Activated CD8-positive, alpha-beta memory T cell treated with anti-CD3 and anti-CD28 coated beads, Interleukin-2, amount 50 U/mL, for 4 hours (primary cell): ENCODE results near the gene GNAQ.

Experiments used
- DNase-seq: peaks from one replicate; pipeline ENCODE4 v3.0.0-alpha.2; 2020

GNAQ gene

GRCh38 chr9:78031444-78031892 is at the start of gene GNAQ:
TSS of gene GNAQ (minus strand) at chr9:78031811. CDS start at chr9:78031235, 576 bp downstream.
- peak; percentile 60 for DNase-seq

GRCh38 chr9:78074385-78075291 is 43.0 kb upstream of the GNAQ start:
- no peak for DNase-seq

GRCh38 chr9:78073722-78074121 is 42.1 kb upstream of the GNAQ start:
- no peak for DNase-seq

- DNase-seq: no peak
These were observed 41.1 kb upstream of the GNAQ start for GRCh38 chr9:78072586-78073199.

- DNase-seq: no peak
These were observed 38.9 kb upstream of the GNAQ start for GRCh38 chr9:78070521-78070920.

GRCh38 chr9:78064075-78064474 is 32.5 kb upstream of the GNAQ start:
- no peak for DNase-seq

GRCh38 chr9:78062710-78063109 is 31.1 kb upstream of the GNAQ start:
- DNase-seq: no peak

- peak; percentile 29 for DNase-seq
These were observed 22.6 kb upstream of the GNAQ start for GRCh38 chr9:78054218-78054617.

- no peak for DNase-seq
These were observed 22.0 kb upstream of the GNAQ start for GRCh38 chr9:78053627-78054026.

- DNase-seq: no peak
These were observed 18.8 kb upstream of the GNAQ start for GRCh38 chr9:78050421-78050820.

GRCh38 chr9:78049484-78049883 is 17.9 kb upstream of the GNAQ start:
- DNase-seq: no peak

- no peak for DNase-seq
These were observed 15.5 kb upstream of the GNAQ start for GRCh38 chr9:78047106-78047505.

GRCh38 chr9:78046112-78046511 is 14.5 kb upstream of the GNAQ start:
- DNase-seq: no peak

GRCh38 chr9:78044886-78045285 is 13.3 kb upstream of the GNAQ start:
- no peak for DNase-seq

GRCh38 chr9:78044189-78044588 is 12.6 kb upstream of the GNAQ start:
- no peak for DNase-seq

GRCh38 chr9:78041971-78042370 is 10.4 kb upstream of the GNAQ start:
- no peak for DNase-seq

- DNase-seq: no peak
These were observed 9.1 kb upstream of the GNAQ start for GRCh38 chr9:78040726-78041125.

- DNase-seq: no peak
These were observed 7.1 kb upstream of the GNAQ start for GRCh38 chr9:78038620-78039300.

- peak; percentile 38 for DNase-seq
These were observed 3.9 kb upstream of the GNAQ start for GRCh38 chr9:78035383-78035993.

GRCh38 chr9:78033870-78034269 is 2.3 kb upstream of the GNAQ start:
- DNase-seq: no peak

- no peak for DNase-seq
These were observed 1.3 kb upstream of the GNAQ start for GRCh38 chr9:78032730-78033457.
